ENCODE data around the gene PLD4.

PLD4 gene

GRCh38 chr14:104977681-104978653 is 53.3 kb downstream of the PLD4 start, which contains the start of gene AHNAK2:
TSS of gene AHNAK2 (minus strand) at chr14:104978374. CDS start at chr14:104978237, 137 bp downstream.
- no peaks in the 10 kb centered on the region for H3K9me2 ChIP-seq (replicated peaks; ENCODE audit: low read depth, low read length)
- no peaks in the 10 kb centered on the region for H3K36me3 ChIP-seq (ENCODE audit: insufficient read depth, low read length)
- no peaks in the 10 kb centered on the region for H3K27me3 ChIP-seq (ENCODE audit: insufficient read depth, low read length, poor library complexity, severe bottlenecking)
- H3K4me2 ChIP-seq (ENCODE audit: low read depth, low read length, poor library complexity, severe bottlenecking): no peak within 1 kb of the TSS
- no peaks in the 10 kb centered on the region for H3K4me1 ChIP-seq (ENCODE audit: insufficient read depth, low read length, poor library complexity, severe bottlenecking)
- H3K4me3 ChIP-seq (ENCODE audit: low read length, poor library complexity, severe bottlenecking): no peak within 1 kb of the TSS
- no peaks in the 10 kb centered on the region for H3K9me3 ChIP-seq (ENCODE audit: insufficient read depth, low read depth, low read length)
- no peaks in the 10 kb centered on the region for H3K79me2 ChIP-seq (ENCODE audit: insufficient read depth, low read length)
- no peak within 1 kb of the TSS for H3K9ac ChIP-seq (ENCODE audit: low read depth, low read length, poor library complexity, severe bottlenecking)
- no peak within 1 kb of the TSS for H2AFZ ChIP-seq (ENCODE audit: low read length)
- H4K20me1 ChIP-seq (ENCODE audit: insufficient read depth, low read length, poor library complexity, severe bottlenecking): no peaks in the 10 kb centered on the region
- no peak for TF ChIP-seq CTCF (conservative IDR thresholded peaks at IDR 0.05; ENCODE audit: low read length)
- no peak for TF ChIP-seq EZH2phosphoT487 (IDR thresholded peaks at IDR 0.05; ENCODE audit: borderline replicate concordance)
- H3F3A ChIP-seq (ENCODE audit: low read depth): no peaks in the 10 kb centered on the region

GRCh38 chr14:104978746-104979691 is 54.3 kb downstream of the PLD4 start:
- Histone ChIP-seq H3K9me2 (replicated peaks; ENCODE audit: low read depth, low read length) (no peaks in the 10 kb centered on the region), H3K79me2 (ENCODE audit: insufficient read depth, low read length) (no peaks in the 10 kb centered on the region), H3K27me3 (ENCODE audit: insufficient read depth, low read length, poor library complexity, severe bottlenecking) (no peaks in the 10 kb centered on the region), H3F3A (ENCODE audit: low read depth) (no peaks in the 10 kb centered on the region), H3K9me3 (ENCODE audit: insufficient read depth, low read depth, low read length) (no peaks in the 10 kb centered on the region), H3K4me1 (ENCODE audit: insufficient read depth, low read length, poor library complexity, severe bottlenecking) (no peaks in the 10 kb centered on the region), H2AFZ (ENCODE audit: low read length) (no peak overlapping the region), H4K20me1 (ENCODE audit: insufficient read depth, low read length, poor library complexity, severe bottlenecking) (no peaks in the 10 kb centered on the region), H3K4me3 (ENCODE audit: low read length, poor library complexity, severe bottlenecking) (no peak overlapping the region), H3K36me3 (ENCODE audit: insufficient read depth, low read length) (no peaks in the 10 kb centered on the region), H3K9ac (ENCODE audit: low read depth, low read length, poor library complexity, severe bottlenecking) (no peak overlapping the region), H3K4me2 (ENCODE audit: low read depth, low read length, poor library complexity, severe bottlenecking) (no peak overlapping the region)
- TF ChIP-seq CTCF (conservative IDR thresholded peaks at IDR 0.05; ENCODE audit: low read length): no peak
- TF ChIP-seq EZH2phosphoT487 (IDR thresholded peaks at IDR 0.05; ENCODE audit: borderline replicate concordance): no peak

- no peaks in the 10 kb centered on the region for H3K4me1 ChIP-seq (ENCODE audit: insufficient read depth, low read length, poor library complexity, severe bottlenecking)
These were observed 55.3 kb downstream of the PLD4 start for GRCh38 chr14:104979758-104980610.

More at GRCh38 chr14:104979758-104980610, 55.3 kb downstream of the PLD4 start:
- Histone ChIP-seq H2AFZ (ENCODE audit: low read length) (no peak overlapping the region), H3K36me3 (ENCODE audit: insufficient read depth, low read length) (no peaks in the 10 kb centered on the region), H3K4me3 (ENCODE audit: low read length, poor library complexity, severe bottlenecking) (no peak overlapping the region), H3K9me2 (replicated peaks; ENCODE audit: low read depth, low read length) (no peaks in the 10 kb centered on the region), H4K20me1 (ENCODE audit: insufficient read depth, low read length, poor library complexity, severe bottlenecking) (no peaks in the 10 kb centered on the region), H3K79me2 (ENCODE audit: insufficient read depth, low read length) (no peaks in the 10 kb centered on the region), H3F3A (ENCODE audit: low read depth) (no peaks in the 10 kb centered on the region), H3K27me3 (ENCODE audit: insufficient read depth, low read length, poor library complexity, severe bottlenecking) (no peaks in the 10 kb centered on the region), H3K4me2 (ENCODE audit: low read depth, low read length, poor library complexity, severe bottlenecking) (no peak overlapping the region), H3K9me3 (ENCODE audit: insufficient read depth, low read depth, low read length) (no peaks in the 10 kb centered on the region), H3K9ac (ENCODE audit: low read depth, low read length, poor library complexity, severe bottlenecking) (no peak overlapping the region)
- TF ChIP-seq EZH2phosphoT487 (IDR thresholded peaks at IDR 0.05; ENCODE audit: borderline replicate concordance) (no peak), CTCF (conservative IDR thresholded peaks at IDR 0.05; ENCODE audit: low read length) (no peak)

Data from Loucy (cell line).